Caki2 (cell line): ENCODE results near the gene RLN3. TPM values are rescaled to one million over a fixed set of nuclear protein-coding genes. Genes with fewer than 3 reads are reported as not detected.
A peak's percentile ranks its signal among the peaks of the same experiment; 100 is the strongest.

Source experiments
- DNase-seq: peaks from one replicate; pipeline ENCODE4 v3.0.0-alpha.2; 2015; ENCODE audit warnings: low read depth
- in situ Hi-C: cut with HindIII; loops from 2 replicates; pipeline ENCODE4 v1.10.0; 2016; ENCODE audit warnings: low sequenced_read_pairs, low pct_unique_long_range_greater_than_20kb, mixed read lengths
- total RNA-seq: library from RNA; depleted of rRNA; stranded (reverse); fragments of >200 nt; shearing (Covaris generic); gene quantifications from 2 replicates; pipeline ENCODE4 v1.2.3, GENCODE V29; 2014; ENCODE audit warnings: low replicate concordance

Gene RLN3
- total RNA-seq, 1 experiment from 2014 or later = not detected

GRCh38 chr19:13992025-13992424, 35.9 kb upstream of the RLN3 start:
- in situ Hi-C loops = no loop called here
- DNase-seq = no peak

DNA sequence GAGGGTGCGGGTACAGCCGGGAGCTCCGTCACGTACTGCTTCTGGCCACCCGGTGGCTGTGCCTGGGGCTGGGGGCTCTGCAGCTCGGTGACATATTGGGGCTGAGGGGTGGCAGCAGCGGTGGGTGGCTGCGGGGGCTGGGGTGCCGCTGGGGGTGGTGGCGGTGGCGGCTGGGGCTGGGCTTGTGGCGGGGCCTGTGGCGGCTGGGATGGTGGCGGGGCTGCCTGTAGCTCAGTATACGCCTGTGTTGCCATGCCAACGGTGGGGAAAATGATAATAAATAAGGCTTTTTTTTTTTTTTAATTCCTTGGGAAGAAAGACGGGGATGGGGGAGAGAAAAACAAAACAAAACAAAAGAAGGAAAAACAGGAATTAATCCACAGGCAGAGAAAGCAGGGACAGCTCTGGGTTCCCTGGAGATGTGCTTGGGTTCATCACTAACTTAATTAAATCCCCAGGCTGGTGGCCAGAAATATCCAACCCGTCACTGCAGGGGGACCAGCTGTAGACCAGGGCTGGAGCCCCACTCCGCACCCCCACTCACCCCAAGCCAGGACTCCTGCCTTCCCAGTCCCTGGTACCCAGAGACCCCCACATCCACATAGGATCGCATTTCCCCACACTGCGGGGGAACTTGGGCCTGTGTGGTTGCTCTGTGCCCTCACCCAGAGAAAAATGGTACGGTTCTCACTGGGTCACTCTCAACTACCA, 34.2 kb upstream of the RLN3 start:
- in situ Hi-C loops = no loop called here
- no peak for DNase-seq

GRCh38 chr19:13995017-13995728, 32.8 kb upstream of the RLN3 start:
- in situ Hi-C loops = no loop called here

GRCh38 chr19:13995878-13996765, 31.8 kb upstream of the RLN3 start:
- in situ Hi-C loops = no loop called here
- no peak for DNase-seq

More at GRCh38 chr19:13995017-13995728, 32.8 kb upstream of the RLN3 start:
- DNase-seq = no peak

- no peak for DNase-seq
- in situ Hi-C loops = no loop called here
These were observed 30.9 kb upstream of the RLN3 start for GRCh38 chr19:13996928-13997630.

GRCh38 chr19:13997631-13997962, 30.4 kb upstream of the RLN3 start:
- in situ Hi-C loops = no loop called here
- DNase-seq = no peak

DNA sequence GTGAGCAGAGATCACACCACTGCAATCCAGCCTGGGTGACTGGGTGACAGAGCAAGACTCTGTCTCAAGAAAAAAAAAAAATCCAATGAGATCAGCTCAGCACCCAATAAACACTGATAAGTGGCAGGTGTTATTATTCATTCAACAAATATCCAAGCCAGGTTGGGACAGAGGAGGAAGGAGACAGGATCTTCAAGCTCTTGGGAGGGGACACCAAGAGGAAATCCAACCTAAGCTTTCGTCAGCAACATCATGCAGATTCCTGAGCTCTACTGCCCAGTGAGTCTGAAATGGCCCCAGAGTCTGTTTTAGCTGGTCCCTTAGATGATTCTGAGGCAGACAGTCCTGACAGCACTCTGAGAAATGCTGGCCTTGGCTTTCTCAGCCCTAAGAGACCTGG, 29.5 kb upstream of the RLN3 start:
- in situ Hi-C loops = no loop called here

GRCh38 chr19:13999085-13999484, 28.9 kb upstream of the RLN3 start:
- no peak for DNase-seq
- in situ Hi-C loops = no loop called here

More for the DNA sequence above, 29.5 kb upstream of the RLN3 start:
- no peak for DNase-seq

DNA sequence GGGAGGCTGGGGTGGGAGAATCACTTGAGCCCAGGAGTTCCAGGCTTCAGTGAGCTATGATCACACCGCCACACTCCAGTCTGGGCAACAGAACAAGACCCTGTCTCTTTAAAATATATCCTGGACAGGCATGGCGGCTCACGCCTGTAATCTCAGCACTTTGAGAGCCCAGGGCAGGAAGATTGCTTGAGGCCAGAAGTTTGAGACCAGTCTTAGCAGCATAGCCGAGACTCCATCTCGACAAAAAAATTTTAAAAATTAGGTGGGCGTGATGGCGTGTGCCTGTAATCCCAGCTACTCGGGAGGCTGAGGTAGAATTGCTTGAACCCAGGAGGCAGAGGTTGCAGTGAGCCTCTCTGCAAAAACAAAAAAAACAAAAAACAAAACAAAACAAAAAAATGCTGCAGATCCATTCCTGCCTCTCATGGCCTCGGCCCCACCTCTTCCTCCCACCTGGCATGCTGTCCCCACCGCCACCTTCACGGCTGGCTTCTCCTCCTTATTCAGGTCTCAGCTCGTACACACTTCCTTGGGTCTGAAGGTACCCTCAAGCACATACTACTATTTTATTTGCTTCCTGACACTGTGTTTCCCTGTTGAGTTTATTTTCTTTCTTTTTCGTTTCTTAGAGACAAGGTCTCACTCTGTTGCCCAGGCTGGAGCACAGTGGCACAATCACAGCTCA, 27.1 kb upstream of the RLN3 start:
- in situ Hi-C loops = no loop called here
- no peak for DNase-seq

DNA sequence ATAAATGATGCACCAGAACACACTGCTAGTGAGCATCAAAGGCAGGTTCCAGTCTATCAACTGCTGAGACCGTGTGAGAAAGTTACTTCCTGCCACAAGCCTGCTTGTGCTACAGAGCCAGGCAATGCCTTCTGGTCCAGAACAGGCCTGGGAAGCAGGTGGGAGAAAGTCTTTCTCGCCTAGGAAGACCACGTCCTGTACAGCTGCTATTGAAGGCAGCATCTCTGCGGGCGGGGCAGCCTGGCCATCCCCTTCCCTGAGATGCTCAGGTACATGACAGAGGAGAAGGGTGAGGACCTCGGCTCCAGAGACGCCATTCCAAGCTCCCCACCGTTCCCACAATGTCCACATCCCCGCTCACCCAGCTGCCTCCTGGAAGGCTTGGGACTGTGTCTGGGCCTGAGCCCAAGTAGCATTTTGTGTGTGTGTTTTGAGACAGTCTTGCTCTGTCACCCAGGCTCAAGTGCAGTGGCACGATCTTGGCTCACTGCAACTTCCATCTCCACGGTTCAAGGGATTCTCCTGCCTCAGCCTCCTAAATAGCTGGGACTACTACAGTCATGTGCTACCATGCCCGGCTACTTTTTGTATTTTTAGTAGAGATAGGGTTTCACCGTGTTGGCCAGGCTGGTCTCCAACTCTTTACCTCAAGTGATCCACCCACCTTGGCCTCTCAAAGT, 25.2 kb upstream of the RLN3 start:
- in situ Hi-C loops = no loop called here
- DNase-seq = no peak

- no peak for DNase-seq
- in situ Hi-C loops = no loop called here
These were observed 24.5 kb upstream of the RLN3 start for GRCh38 chr19:14003251-14004055.

GRCh38 chr19:14004619-14005348, 23.2 kb upstream of the RLN3 start:
- no peak for DNase-seq

DNA sequence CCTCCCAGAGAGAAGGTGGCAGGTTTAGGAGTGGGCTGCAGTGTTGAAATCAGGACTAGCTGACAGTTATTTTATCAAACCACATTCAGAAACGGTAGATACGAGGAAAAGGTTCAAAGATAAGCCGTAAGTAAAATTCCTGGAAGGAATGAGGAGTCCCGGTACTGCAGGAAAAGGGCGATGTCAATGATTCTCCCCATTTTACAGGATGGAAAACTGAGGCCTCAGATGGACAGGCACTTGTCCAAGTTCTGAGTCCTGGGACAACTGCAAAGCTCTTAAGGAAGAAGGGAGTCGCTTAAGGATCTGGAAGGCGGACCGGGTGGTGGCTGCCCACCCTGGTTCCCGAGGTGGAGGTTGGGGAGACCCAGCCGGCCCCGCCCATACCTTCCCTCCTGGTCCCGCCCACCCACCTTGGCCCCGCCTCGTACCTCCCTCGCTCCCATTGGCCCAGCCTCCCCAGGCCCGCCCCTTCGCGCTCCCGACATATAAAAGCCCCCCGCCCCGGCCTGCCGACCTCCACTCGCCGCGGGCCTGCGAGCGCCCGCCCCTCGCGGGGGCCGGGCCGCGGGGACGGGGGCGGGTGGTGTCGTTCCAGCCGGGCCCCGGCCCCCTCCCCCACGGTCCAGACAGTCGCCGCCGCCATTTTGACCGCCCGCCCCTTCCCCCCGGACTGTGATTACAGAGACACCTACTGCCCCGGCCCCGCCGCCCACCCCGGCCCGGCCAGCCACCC, 22.4 kb upstream of the RLN3 start:
- peak; percentile 71 for DNase-seq
- in situ Hi-C loops = no loop called here

More at GRCh38 chr19:14004619-14005348, 23.2 kb upstream of the RLN3 start:
- in situ Hi-C loops = no loop called here

- peak; percentile 100 for DNase-seq
These were observed 21.7 kb upstream of the RLN3 start, which contains the start of gene RFX1 for GRCh38 chr19:14006085-14006765. Gene RFX1 (minus strand): TSS chr19:14006320. CDS start chr19:13993843, 12,477 bp downstream.

More at GRCh38 chr19:14006085-14006765, 21.7 kb upstream of the RLN3 start, which contains the start of gene RFX1:
- in situ Hi-C loops = no loop called here
